ENCODE data around the gene FOXD1. TPM values are rescaled to one million over a fixed set of nuclear protein-coding genes. Genes with fewer than 3 reads are reported as not detected.
"Not testable (repeated sequence)": the region's sequence is repeated elsewhere in the genome, so short reads cannot be mapped to it uniquely, and the experiment has no call there.

The FOXD1 gene
- total RNA-seq, 1 experiment from 2014 or later = 4.4 TPM

GRCh38 chr5:73491155-73491554, 42.6 kb upstream of the FOXD1 start:
- no TSS peak for BruUV-seq (replicated peaks)
- CTCF ChIA-PET = no interaction called here
- H3K27me3 ChIP-seq (replicated peaks; ENCODE audit: insufficient read depth, low read depth, low read length, poor library complexity) = no peaks in the 10 kb centered on the region
- intact Hi-C loops (cut with micrococcal nuclease; ENCODE audit: unreplicated experiment) = no loop called here
- no peaks in the 10 kb centered on the region for H3K9me3 ChIP-seq (ENCODE audit: low read depth, low read length, poor library complexity, severe bottlenecking)
- H3K4me3 ChIP-seq (ENCODE audit: low read depth, low read length, poor library complexity, severe bottlenecking) = no peak overlapping the region
- DNase-seq (ENCODE audit: low spot score) = no peak
- H3K27ac ChIP-seq (ENCODE audit: low read depth, low read length, poor library complexity, severe bottlenecking) = no peak overlapping the region
- no peak for TF ChIP-seq EZH2 (IDR thresholded peaks at IDR 0.05; ENCODE audit: borderline replicate concordance, low read depth, low read length, poor library complexity, severe bottlenecking)
- POLR2A ChIA-PET (ENCODE audit: low non-redundant PET) = no interaction called here
- H3K36me3 ChIP-seq (ENCODE audit: insufficient read depth, low read length, poor library complexity, severe bottlenecking) = no peaks in the 10 kb centered on the region
- H3K4me1 ChIP-seq (ENCODE audit: insufficient read depth, low read length, poor library complexity, severe bottlenecking) = peaks cover 4% of the 10 kb centered on the region

DNA sequence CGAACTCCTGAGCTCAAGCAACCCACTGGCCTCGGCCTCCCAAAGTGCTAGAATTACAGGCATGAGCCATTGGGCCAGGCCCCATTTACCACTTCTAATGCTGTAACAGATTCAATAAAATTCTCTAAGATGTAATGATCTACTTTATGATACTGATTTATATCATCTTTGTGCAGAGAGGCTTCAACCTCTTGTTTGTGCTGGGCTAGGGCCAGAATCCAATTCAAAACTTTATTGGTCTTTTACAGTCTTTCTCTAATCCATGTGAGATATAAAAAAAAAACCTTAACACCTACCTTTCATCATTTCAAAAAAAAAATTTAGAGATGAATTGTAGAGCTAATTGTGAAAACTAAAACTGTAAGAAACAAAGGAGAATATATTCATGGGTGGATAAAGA, 41.5 kb upstream of the FOXD1 start:
- ChIA-PET CTCF (no interaction called here), POLR2A (ENCODE audit: low non-redundant PET) (no interaction called here)
- DNase-seq (ENCODE audit: low spot score) = no peak
- H3K9me3 ChIP-seq (ENCODE audit: low read depth, low read length, poor library complexity, severe bottlenecking) = no peaks in the 10 kb centered on the region
- no TSS peak for BruUV-seq (replicated peaks)
- TF ChIP-seq EZH2 (IDR thresholded peaks at IDR 0.05; ENCODE audit: borderline replicate concordance, low read depth, low read length, poor library complexity, severe bottlenecking) = no peak
- TF ChIP-seq, protein P1, sequence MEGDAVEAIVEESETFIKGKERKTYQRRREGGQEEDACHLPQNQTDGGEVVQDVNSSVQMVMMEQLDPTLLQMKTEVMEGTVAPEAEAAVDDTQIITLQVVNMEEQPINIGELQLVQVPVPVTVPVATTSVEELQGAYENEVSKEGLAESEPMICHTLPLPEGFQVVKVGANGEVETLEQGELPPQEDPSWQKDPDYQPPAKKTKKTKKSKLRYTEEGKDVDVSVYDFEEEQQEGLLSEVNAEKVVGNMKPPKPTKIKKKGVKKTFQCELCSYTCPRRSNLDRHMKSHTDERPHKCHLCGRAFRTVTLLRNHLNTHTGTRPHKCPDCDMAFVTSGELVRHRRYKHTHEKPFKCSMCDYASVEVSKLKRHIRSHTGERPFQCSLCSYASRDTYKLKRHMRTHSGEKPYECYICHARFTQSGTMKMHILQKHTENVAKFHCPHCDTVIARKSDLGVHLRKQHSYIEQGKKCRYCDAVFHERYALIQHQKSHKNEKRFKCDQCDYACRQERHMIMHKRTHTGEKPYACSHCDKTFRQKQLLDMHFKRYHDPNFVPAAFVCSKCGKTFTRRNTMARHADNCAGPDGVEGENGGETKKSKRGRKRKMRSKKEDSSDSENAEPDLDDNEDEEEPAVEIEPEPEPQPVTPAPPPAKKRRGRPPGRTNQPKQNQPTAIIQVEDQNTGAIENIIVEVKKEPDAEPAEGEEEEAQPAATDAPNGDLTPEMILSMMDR (conservative IDR thresholded peaks at IDR 0.05; ENCODE audit: low read depth, low read length) = no peak
- no peaks in the 10 kb centered on the region for H3K4me1 ChIP-seq (ENCODE audit: insufficient read depth, low read length, poor library complexity, severe bottlenecking)
- no peaks in the 10 kb centered on the region for H3K36me3 ChIP-seq (ENCODE audit: insufficient read depth, low read length, poor library complexity, severe bottlenecking)
- intact Hi-C loops (cut with micrococcal nuclease; ENCODE audit: unreplicated experiment) = no loop called here
- H3K27ac ChIP-seq (ENCODE audit: low read depth, low read length, poor library complexity, severe bottlenecking) = no peak overlapping the region
- H3K27me3 ChIP-seq (replicated peaks; ENCODE audit: insufficient read depth, low read depth, low read length, poor library complexity) = no peaks in the 10 kb centered on the region
- no peak overlapping the region for H3K4me3 ChIP-seq (ENCODE audit: low read depth, low read length, poor library complexity, severe bottlenecking)

DNA sequence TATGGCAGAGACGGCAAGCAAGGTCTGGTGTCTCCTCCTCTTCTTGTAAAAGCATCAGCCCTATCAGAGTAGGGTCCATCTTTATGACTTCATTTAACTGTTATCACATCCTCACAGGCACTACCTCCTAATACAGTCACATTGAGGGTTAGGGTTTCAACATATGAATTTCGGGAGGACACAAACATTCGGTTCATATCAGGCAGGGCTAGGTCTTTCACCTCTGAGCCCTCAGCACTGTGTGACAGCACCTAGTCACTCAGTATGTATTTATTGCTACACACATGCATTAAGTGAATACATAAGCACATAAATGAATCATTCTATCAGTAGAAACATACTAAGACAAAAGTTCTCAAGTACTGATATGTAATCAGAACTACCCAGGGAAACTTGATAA, 40.2 kb upstream of the FOXD1 start:
- no peaks in the 10 kb centered on the region for H3K9me3 ChIP-seq (ENCODE audit: low read depth, low read length, poor library complexity, severe bottlenecking)
- H3K4me1 ChIP-seq (ENCODE audit: insufficient read depth, low read length, poor library complexity, severe bottlenecking) = no peaks in the 10 kb centered on the region
- POLR2A ChIA-PET (ENCODE audit: low non-redundant PET) = no interaction called here
- intact Hi-C loops (cut with micrococcal nuclease; ENCODE audit: unreplicated experiment) = no loop called here
- CTCF ChIA-PET = no interaction called here
- no peaks in the 10 kb centered on the region for H3K36me3 ChIP-seq (ENCODE audit: insufficient read depth, low read length, poor library complexity, severe bottlenecking)
- no peak overlapping the region for H3K27ac ChIP-seq (ENCODE audit: low read depth, low read length, poor library complexity, severe bottlenecking)
- no peaks in the 10 kb centered on the region for H3K27me3 ChIP-seq (replicated peaks; ENCODE audit: insufficient read depth, low read depth, low read length, poor library complexity)
- no peak overlapping the region for H3K4me3 ChIP-seq (ENCODE audit: low read depth, low read length, poor library complexity, severe bottlenecking)
- no TSS peak for BruUV-seq (replicated peaks)
- no peak for DNase-seq (ENCODE audit: low spot score)
- TF ChIP-seq, protein P1 (conservative IDR thresholded peaks at IDR 0.05; ENCODE audit: low read depth, low read length) = no peak
- TF ChIP-seq EZH2 (IDR thresholded peaks at IDR 0.05; ENCODE audit: borderline replicate concordance, low read depth, low read length, poor library complexity, severe bottlenecking) = no peak

- DNase-seq (ENCODE audit: low spot score) = no peak
- H3K9me3 ChIP-seq (ENCODE audit: low read depth, low read length, poor library complexity, severe bottlenecking) = no peaks in the 10 kb centered on the region
- intact Hi-C loops (cut with micrococcal nuclease; ENCODE audit: unreplicated experiment) = no loop called here
- no peaks in the 10 kb centered on the region for H3K4me1 ChIP-seq (ENCODE audit: insufficient read depth, low read length, poor library complexity, severe bottlenecking)
- no peak overlapping the region for H3K27ac ChIP-seq (ENCODE audit: low read depth, low read length, poor library complexity, severe bottlenecking)
- BruUV-seq (replicated peaks) = no TSS peak
- H3K4me3 ChIP-seq (ENCODE audit: low read depth, low read length, poor library complexity, severe bottlenecking) = no peak overlapping the region
- H3K27me3 ChIP-seq (replicated peaks; ENCODE audit: insufficient read depth, low read depth, low read length, poor library complexity) = no peaks in the 10 kb centered on the region
- POLR2A ChIA-PET (ENCODE audit: low non-redundant PET) = no interaction called here
- H3K36me3 ChIP-seq (ENCODE audit: insufficient read depth, low read length, poor library complexity, severe bottlenecking) = no peaks in the 10 kb centered on the region
- TF ChIP-seq EZH2 (IDR thresholded peaks at IDR 0.05; ENCODE audit: borderline replicate concordance, low read depth, low read length, poor library complexity, severe bottlenecking) = no peak
- TF ChIP-seq, protein P1 (conservative IDR thresholded peaks at IDR 0.05; ENCODE audit: low read depth, low read length) = no peak
- CTCF ChIA-PET = no interaction called here
These were observed 39.2 kb upstream of the FOXD1 start for GRCh38 chr5:73487815-73488214.

GRCh38 chr5:73487257-73487656, 38.7 kb upstream of the FOXD1 start:
- DNase-seq (ENCODE audit: low spot score); H3K9me3 ChIP-seq (ENCODE audit: low read depth, low read length, poor library complexity, severe bottlenecking); H3K36me3 ChIP-seq (ENCODE audit: insufficient read depth, low read length, poor library complexity, severe bottlenecking); POLR2A ChIA-PET (ENCODE audit: low non-redundant PET); H3K4me1 ChIP-seq (ENCODE audit: insufficient read depth, low read length, poor library complexity, severe bottlenecking); BruUV-seq (replicated peaks); H3K4me3 ChIP-seq (ENCODE audit: low read depth, low read length, poor library complexity, severe bottlenecking); H3K27me3 ChIP-seq (replicated peaks; ENCODE audit: insufficient read depth, low read depth, low read length, poor library complexity); intact Hi-C loops (cut with micrococcal nuclease; ENCODE audit: unreplicated experiment); H3K27ac ChIP-seq (ENCODE audit: low read depth, low read length, poor library complexity, severe bottlenecking): not testable (repeated sequence)
- CTCF ChIA-PET = interaction anchor here (0.6 kb wide), 1 partner anchor 306 kb away, joined by 3 read pairs; no protein-coding TSS in a partner anchor

Measured in A673 (cell line).